K562 (cell line): Measurements from ENCODE around the gene DNAJB12. TPM values are rescaled to one million over a fixed set of nuclear protein-coding genes. Genes with fewer than 3 reads are reported as not detected.

Experiments
- ATAC-seq: fragments of 200-7000 bp; cut with Tn5 transposase; 3 replicates; pipeline ENCODE4 v1.9.1; 2020; ENCODE audit warnings: moderate library complexity
- BruUV-seq: library from RNA; stranded (reverse); fragments of 400-500 nt; replicated peaks from 2 replicates; lab custom pipeline; 2021; lab: Mats Ljungman, UMichigan
- CTCF ChIA-PET: fragments of 300-600 bp; formaldehyde crosslinking; extraction: SDS; loops from one replicate; lab custom pipeline; 2021; ENCODE audit warnings: low intra/inter-chr PET ratio; lab: Yijun Ruan, JAX
- POLR2A ChIA-PET: fragments of 300-600, 350-650 bp; sonication (Branson Sonifier 250); formaldehyde crosslinking; extraction: SDS; loops from one replicate; lab custom pipeline; 2021; ENCODE audit warnings: antibody characterized with exemption, inconsistent platforms; lab: Yijun Ruan, JAX
- DNase-seq, 4 experiments: peaks; one replicate each; pipeline versions ENCODE4 v3.0.0 to v3.0.0-alpha.2; 2011 to 2018; ENCODE audit warnings: low spot score in 3 of 4, mixed read lengths in 3 of 4; ENCODE audit errors: extremely low read depth in 1 of 4
- FAIRE-seq: peaks from 2 replicates; lab custom pipeline; 2011; peaks lifted over from hg19 to GRCh38; lab: Jason Lieb, UNC
- H2AFZ ChIP-seq: 2 replicates; pipeline ENCODE4 v1.6.0; 2011; ENCODE audit warnings: low read depth, low read length, control low read depth, inconsistent platforms
- H3K27ac ChIP-seq: fragments of 200-600 bp; 3 replicates; pipeline ENCODE4 v1.8.0; 2011; ENCODE audit warnings: low read depth, mild to moderate bottlenecking, control low read depth, inconsistent platforms, low read length, moderate library complexity, mixed read lengths; ENCODE audit errors: extremely low read depth
- H3K27me3 ChIP-seq, 2 experiments: fragments of 300-600 bp in 1 of 2; 2 replicates in 1 of 2; 3 replicates in 1 of 2; pipeline versions ENCODE4 v1.6.0 to v1.8.0; 2011; ENCODE audit warnings: inconsistent platforms in 2 of 2, low read length in 2 of 2, mild to moderate bottlenecking in 1 of 2, mixed read lengths in 1 of 2, moderate library complexity in 1 of 2; ENCODE audit not compliant: control insufficient read depth in 2 of 2, insufficient read depth in 2 of 2
- H3K36me3 ChIP-seq: fragments of 300-600 bp; 3 replicates; pipeline ENCODE4 v1.8.0; 2011; ENCODE audit warnings: mild to moderate bottlenecking, low read length, inconsistent platforms; ENCODE audit not compliant: control insufficient read depth, insufficient read depth
- H3K4me1 ChIP-seq, 2 experiments: fragments of 200-600 bp in 1 of 2; replicated peaks in 1 of 2; 2 replicates in 1 of 2; 3 replicates in 1 of 2; pipeline versions ENCODE4 v1.5.1 to v1.8.0; 2011; ENCODE audit warnings: inconsistent platforms in 2 of 2, low read length in 2 of 2, mild to moderate bottlenecking in 1 of 2, mixed read lengths in 1 of 2, moderate library complexity in 1 of 2; ENCODE audit not compliant: control insufficient read depth in 2 of 2, insufficient read depth in 2 of 2
- H3K4me2 ChIP-seq: 2 replicates; pipeline ENCODE4 v1.6.1; 2011; ENCODE audit warnings: low read length, control low read depth, inconsistent platforms, mixed read lengths; ENCODE audit not compliant: insufficient read depth
- H3K4me3 ChIP-seq: fragments of 200-600 bp; sonication (generic), shearing (Covaris generic); 2 replicates; pipeline ENCODE4 v1.5.1; 2016; ENCODE audit warnings: control low read depth, inconsistent platforms
- H3K79me2 ChIP-seq: fragments of 200-600 bp; 3 replicates; pipeline ENCODE4 v1.8.0; 2011; ENCODE audit warnings: low read length, inconsistent platforms; ENCODE audit not compliant: control insufficient read depth, insufficient read depth
- H3K9ac ChIP-seq, 2 experiments: 2 replicates each; pipeline versions ENCODE4 v1.6.0 to v1.6.1; 2011; ENCODE audit warnings: low read depth in 2 of 2, low read length in 2 of 2, control low read depth in 1 of 2, inconsistent platforms in 1 of 2, mild to moderate bottlenecking in 1 of 2, mixed read lengths in 1 of 2; ENCODE audit not compliant: insufficient read depth in 1 of 2
- H3K9me1 ChIP-seq: one replicate; pipeline ENCODE4 v1.6.0; 2011; ENCODE audit warnings: inconsistent platforms, mild to moderate bottlenecking, low read length, moderate library complexity; ENCODE audit not compliant: control insufficient read depth, insufficient read depth
- H3K9me3 ChIP-seq: replicated peaks from 2 replicates; pipeline ENCODE4 v1.5.1; 2011; ENCODE audit warnings: low read depth, low read length, inconsistent platforms; ENCODE audit not compliant: control insufficient read depth, insufficient read depth
- H4K20me1 ChIP-seq: replicated peaks from 2 replicates; pipeline ENCODE4 v1.6.1; 2011; ENCODE audit warnings: low read length, inconsistent platforms, mixed read lengths; ENCODE audit not compliant: control insufficient read depth, insufficient read depth
- CCAR2 ChIP-seq: fragments of 200-400 bp; formaldehyde crosslinking; IDR thresholded peaks from 2 replicates; pipeline ENCODE4 v1.6.1; 2017; ENCODE audit warnings: mild to moderate bottlenecking, low read depth, low read length
- ETV1 ChIP-seq: fragments of 450-650 bp; conservative IDR thresholded peaks from 2 replicates; pipeline ENCODE4 v1.6.1; 2016; ENCODE audit warnings: missing genetic modification characterization, control low read depth, low read depth, missing compliant biosample characterization
- MCM5 ChIP-seq: fragments of 450-650 bp; IDR thresholded peaks from 2 replicates; pipeline ENCODE4 v1.6.1; 2016; ENCODE audit warnings: low read depth
- MED1 ChIP-seq: sonication (generic); formaldehyde crosslinking; IDR thresholded peaks from 2 replicates; pipeline ENCODE4 v1.8.1; 2023; ENCODE audit warnings: missing genetic modification reagents, borderline replicate concordance
- PTRF ChIP-seq: fragments of 450-650 bp; IDR thresholded peaks from 2 replicates; pipeline ENCODE4 v1.6.1; 2016; ENCODE audit warnings: mild to moderate bottlenecking, missing genetic modification characterization, missing compliant biosample characterization
- TBL1XR1 ChIP-seq, 2 experiments: IDR thresholded peaks; 2 replicates each; pipeline ENCODE4 v1.6.1; 2012; ENCODE audit warnings: improper control_type of control experiment in 2 of 2, low read length in 2 of 2, mild to moderate bottlenecking in 1 of 2
- ZBTB8A ChIP-seq: fragments of 450-650 bp; IDR thresholded peaks from 2 replicates; pipeline ENCODE4 v1.6.1; 2018; ENCODE audit warnings: mild to moderate bottlenecking, moderate library complexity; ENCODE audit not compliant: partially characterized antibody
- ZFP1 ChIP-seq: fragments of 450-650 bp; formaldehyde crosslinking; IDR thresholded peaks from 2 replicates; pipeline ENCODE4 v1.4.0; 2020; ENCODE audit warnings: mild to moderate bottlenecking, mixed read lengths
- ZNF316 ChIP-seq: fragments of 450-650 bp; IDR thresholded peaks from 2 replicates; pipeline ENCODE4 v1.6.1; 2016
- WGBS: fragments of 100-300 bp; shearing (Covaris generic); methylation state at CpG from one replicate; pipeline ENCODE4 v1.1.6; 2016; ENCODE audit warnings: low coverage, mixed read lengths; ENCODE audit not compliant: insufficient coverage; ENCODE audit errors: missing lambda C conversion rate; 5-methylcytosine and 5-hydroxymethylcytosine counted together
- in situ Hi-C: fragments of 300-500 bp; cut with MboI; formaldehyde crosslinking; loops from 4 replicates; pipeline ENCODE4 v1.15.0; 2018; ENCODE audit warnings: inconsistent platforms, mixed read lengths
- intact Hi-C: fragments of 100-400 bp; cut with micrococcal nuclease; formaldehyde crosslinking; loops from 2 replicates; pipeline ENCODE4 v1.14.2; 2022
- polyA plus RNA-seq, 8 experiments: library from polyadenylated mRNA; depleted of rRNA in 4 of 8; stranded (reverse) in 5 of 8; unstranded in 3 of 8; fragments of >200 nt; fragmentation: Nextera tagmentation in 2 of 8; fragmentation: Illumina TruSeq in 1 of 8; extraction: Ambion mirVana in 2 of 8; extraction: Trizol in 1 of 8; gene quantifications; 2 replicates each; pipeline versions ENCODE4 v1.2.1 to v1.2.3, GENCODE V29; 2011 to 2014; ENCODE audit warnings: inconsistent platforms in 1 of 8, missing spikeins in 1 of 8
- total RNA-seq, 7 experiments: library from RNA; depleted of rRNA in 6 of 7; stranded (reverse); fragments of >200 nt in 6 of 7; fragmentation: Illumina TruSeq in 2 of 7; extraction: Trizol in 2 of 7; gene quantifications; 2 replicates each; pipeline versions ENCODE4 v1.2.1 to v1.2.3, GENCODE V29; 2011 to 2021; ENCODE audit warnings: low replicate concordance in 1 of 7
- TF ChIP-seq, protein P1 (sequence below): fragments of 250-450 bp; sonication (Bioruptor Pico); IDR thresholded peaks from 2 replicates; pipeline ENCODE4 v1.4.0; 2020; ENCODE audit warnings: mild to moderate bottlenecking, moderate library complexity, borderline replicate concordance
- TF ChIP-seq, protein P2 (sequence below): fragments of 250-450 bp; sonication (Bioruptor Pico); IDR thresholded peaks from 2 replicates; pipeline ENCODE4 v1.5.0; 2021
- TF ChIP-seq, protein P3 (sequence below): sonication (generic); formaldehyde crosslinking; IDR thresholded peaks from 2 replicates; pipeline ENCODE4 v1.4.0; 2020; ENCODE audit warnings: mild to moderate bottlenecking, missing genetic modification reagents
- TF ChIP-seq, protein P4 (sequence below): sonication (generic); formaldehyde crosslinking; IDR thresholded peaks from 2 replicates; pipeline ENCODE4 v1.8.0; 2022; ENCODE audit warnings: mild to moderate bottlenecking, missing genetic modification reagents
- TF ChIP-seq, protein P5 (sequence below): fragments of 450-650 bp; IDR thresholded peaks from 2 replicates; pipeline ENCODE4 v1.6.1; 2014; ENCODE audit warnings: low read depth, mild to moderate bottlenecking, moderate library complexity, borderline replicate concordance

The DNAJB12 gene
- total and polyA plus RNA-seq, 9 of the 15 experiments (the other 6 are each of a cell fraction or from before 2014, with no cell fraction given) = 3.5 to 31.5 (median 20.3) TPM

DNA sequence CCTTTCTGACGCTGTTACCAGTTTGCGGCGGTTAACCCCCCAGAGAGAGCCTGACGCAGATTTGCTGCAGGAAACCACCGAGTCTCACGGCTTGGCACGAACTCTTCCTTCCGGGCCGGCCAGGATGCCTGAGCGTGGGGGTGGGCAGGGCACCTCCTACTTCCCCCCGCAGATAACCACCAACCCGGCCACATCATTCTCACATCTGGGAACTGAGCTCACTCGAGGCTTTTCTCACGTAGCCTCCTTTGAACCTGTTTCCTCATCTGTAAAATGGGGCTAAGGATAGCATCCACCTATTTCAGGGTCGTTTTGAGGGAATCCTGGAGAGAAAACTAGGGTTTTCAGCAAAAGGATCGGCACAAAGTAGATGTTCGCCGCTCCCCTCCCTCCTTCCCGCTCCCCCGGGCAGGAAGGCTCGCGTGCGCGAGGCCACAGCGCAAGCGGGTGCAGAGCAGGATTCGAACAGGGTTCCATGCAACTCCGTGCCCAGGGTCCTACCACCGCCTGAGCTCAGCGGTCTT, 57.4 kb downstream of the DNAJB12 start:
- intact Hi-C loops = loop anchor here (1.0 to 2.0 kb wide), 2 partner anchors 21 to 24 kb away; no protein-coding TSS in a partner anchor
- no peaks in the 10 kb centered on the region for H4K20me1 ChIP-seq
- H2AFZ ChIP-seq = peak overlapping the region; percentile 50
- peaks cover 41 to 48% of the 10 kb centered on the region in 2 experiments for H3K4me1 ChIP-seq
- ATAC-seq = peak; percentile 45
- WGBS = 1% methylated on average over 30 of the region's 30 CpGs
- H3K4me3 ChIP-seq = peak overlapping the region; percentile 55
- POLR2A ChIA-PET = interaction anchor here (0.8 to 4.3 kb wide), 13 partner anchors 10 to 302 kb away, joined by 3 to 68 read pairs (median 4); partner anchors contain the start of gene DDIT4
- H3K9me3 ChIP-seq = no peaks in the 10 kb centered on the region
- H3K27me3 ChIP-seq = no peaks in the 10 kb centered on the region; a peak in 1 of 5 replicates
- DNase-seq = peak; percentile 60 to 87 (median 68)
- BruUV-seq = TSS peak; percentile 93
- H3K36me3 ChIP-seq = no peaks in the 10 kb centered on the region
- CTCF ChIA-PET = no interaction called here
- peak; percentile 78 for FAIRE-seq
- H3K79me2 ChIP-seq = peaks cover 7% of the 10 kb centered on the region
- peak overlapping the region; percentile 94 to 98 for H3K9ac ChIP-seq
- H3K27ac ChIP-seq = peak overlapping the region; percentile 94
- in situ Hi-C loops = no loop called here
- H3K9me1 ChIP-seq = peaks cover 4% of the 10 kb centered on the region
- H3K4me2 ChIP-seq = peak overlapping the region; percentile 96
- TF ChIP-seq ZBTB8A (no peak), CCAR2 (no peak), TBL1XR1 (IDR thresholded peaks at IDR 0.05; ENCODE audit: low read length in 2 of 2) (no peak), MCM5 (no peak), MED1 (CRISPR knock-in tag) (no peak), PTRF (tag) (no peak), ZNF316 (no peak), ETV1 (tag) (peak; percentile 98), ZFP1 (no peak)
- TF ChIP-seq, protein P1, sequence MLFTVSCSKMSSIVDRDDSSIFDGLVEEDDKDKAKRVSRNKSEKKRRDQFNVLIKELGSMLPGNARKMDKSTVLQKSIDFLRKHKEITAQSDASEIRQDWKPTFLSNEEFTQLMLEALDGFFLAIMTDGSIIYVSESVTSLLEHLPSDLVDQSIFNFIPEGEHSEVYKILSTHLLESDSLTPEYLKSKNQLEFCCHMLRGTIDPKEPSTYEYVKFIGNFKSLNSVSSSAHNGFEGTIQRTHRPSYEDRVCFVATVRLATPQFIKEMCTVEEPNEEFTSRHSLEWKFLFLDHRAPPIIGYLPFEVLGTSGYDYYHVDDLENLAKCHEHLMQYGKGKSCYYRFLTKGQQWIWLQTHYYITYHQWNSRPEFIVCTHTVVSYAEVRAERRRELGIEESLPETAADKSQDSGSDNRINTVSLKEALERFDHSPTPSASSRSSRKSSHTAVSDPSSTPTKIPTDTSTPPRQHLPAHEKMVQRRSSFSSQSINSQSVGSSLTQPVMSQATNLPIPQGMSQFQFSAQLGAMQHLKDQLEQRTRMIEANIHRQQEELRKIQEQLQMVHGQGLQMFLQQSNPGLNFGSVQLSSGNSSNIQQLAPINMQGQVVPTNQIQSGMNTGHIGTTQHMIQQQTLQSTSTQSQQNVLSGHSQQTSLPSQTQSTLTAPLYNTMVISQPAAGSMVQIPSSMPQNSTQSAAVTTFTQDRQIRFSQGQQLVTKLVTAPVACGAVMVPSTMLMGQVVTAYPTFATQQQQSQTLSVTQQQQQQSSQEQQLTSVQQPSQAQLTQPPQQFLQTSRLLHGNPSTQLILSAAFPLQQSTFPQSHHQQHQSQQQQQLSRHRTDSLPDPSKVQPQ (CRISPR knock-in tag) = no peak
- TF ChIP-seq, protein P2, sequence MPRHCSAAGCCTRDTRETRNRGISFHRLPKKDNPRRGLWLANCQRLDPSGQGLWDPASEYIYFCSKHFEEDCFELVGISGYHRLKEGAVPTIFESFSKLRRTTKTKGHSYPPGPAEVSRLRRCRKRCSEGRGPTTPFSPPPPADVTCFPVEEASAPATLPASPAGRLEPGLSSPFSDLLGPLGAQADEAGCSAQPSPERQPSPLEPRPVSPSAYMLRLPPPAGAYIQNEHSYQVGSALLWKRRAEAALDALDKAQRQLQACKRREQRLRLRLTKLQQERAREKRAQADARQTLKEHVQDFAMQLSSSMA (CRISPR knock-in tag) = peak; percentile 93
- TF ChIP-seq, protein P3, sequence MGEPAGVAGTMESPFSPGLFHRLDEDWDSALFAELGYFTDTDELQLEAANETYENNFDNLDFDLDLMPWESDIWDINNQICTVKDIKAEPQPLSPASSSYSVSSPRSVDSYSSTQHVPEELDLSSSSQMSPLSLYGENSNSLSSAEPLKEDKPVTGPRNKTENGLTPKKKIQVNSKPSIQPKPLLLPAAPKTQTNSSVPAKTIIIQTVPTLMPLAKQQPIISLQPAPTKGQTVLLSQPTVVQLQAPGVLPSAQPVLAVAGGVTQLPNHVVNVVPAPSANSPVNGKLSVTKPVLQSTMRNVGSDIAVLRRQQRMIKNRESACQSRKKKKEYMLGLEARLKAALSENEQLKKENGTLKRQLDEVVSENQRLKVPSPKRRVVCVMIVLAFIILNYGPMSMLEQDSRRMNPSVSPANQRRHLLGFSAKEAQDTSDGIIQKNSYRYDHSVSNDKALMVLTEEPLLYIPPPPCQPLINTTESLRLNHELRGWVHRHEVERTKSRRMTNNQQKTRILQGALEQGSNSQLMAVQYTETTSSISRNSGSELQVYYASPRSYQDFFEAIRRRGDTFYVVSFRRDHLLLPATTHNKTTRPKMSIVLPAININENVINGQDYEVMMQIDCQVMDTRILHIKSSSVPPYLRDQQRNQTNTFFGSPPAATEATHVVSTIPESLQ (CRISPR knock-in tag) = no peak; the same call in 1 of the 2 replicates
- TF ChIP-seq, protein P4, sequence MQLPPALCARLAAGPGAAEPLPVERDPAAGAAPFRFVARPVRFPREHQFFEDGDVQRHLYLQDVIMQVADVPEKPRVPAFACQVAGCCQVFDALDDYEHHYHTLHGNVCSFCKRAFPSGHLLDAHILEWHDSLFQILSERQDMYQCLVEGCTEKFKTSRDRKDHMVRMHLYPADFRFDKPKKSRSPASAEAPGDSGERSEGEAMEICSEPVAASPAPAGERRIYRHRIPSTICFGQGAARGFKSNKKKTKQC (CRISPR knock-in tag) = no peak
- TF ChIP-seq, protein P5, sequence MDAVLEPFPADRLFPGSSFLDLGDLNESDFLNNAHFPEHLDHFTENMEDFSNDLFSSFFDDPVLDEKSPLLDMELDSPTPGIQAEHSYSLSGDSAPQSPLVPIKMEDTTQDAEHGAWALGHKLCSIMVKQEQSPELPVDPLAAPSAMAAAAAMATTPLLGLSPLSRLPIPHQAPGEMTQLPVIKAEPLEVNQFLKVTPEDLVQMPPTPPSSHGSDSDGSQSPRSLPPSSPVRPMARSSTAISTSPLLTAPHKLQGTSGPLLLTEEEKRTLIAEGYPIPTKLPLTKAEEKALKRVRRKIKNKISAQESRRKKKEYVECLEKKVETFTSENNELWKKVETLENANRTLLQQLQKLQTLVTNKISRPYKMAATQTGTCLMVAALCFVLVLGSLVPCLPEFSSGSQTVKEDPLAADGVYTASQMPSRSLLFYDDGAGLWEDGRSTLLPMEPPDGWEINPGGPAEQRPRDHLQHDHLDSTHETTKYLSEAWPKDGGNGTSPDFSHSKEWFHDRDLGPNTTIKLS = peak; percentile 76
